DMS153 treated with DMSO at 0.1 percent for 48 hours (cell line): ENCODE measurements around the gene ALDH1A1.

Experiments used
- DNase-seq: peaks from one replicate; lab custom pipeline; 2025; ENCODE audit not compliant: unreplicated experiment; lab: John Stamatoyannopoulos, UW

ALDH1A1 gene

DNA sequence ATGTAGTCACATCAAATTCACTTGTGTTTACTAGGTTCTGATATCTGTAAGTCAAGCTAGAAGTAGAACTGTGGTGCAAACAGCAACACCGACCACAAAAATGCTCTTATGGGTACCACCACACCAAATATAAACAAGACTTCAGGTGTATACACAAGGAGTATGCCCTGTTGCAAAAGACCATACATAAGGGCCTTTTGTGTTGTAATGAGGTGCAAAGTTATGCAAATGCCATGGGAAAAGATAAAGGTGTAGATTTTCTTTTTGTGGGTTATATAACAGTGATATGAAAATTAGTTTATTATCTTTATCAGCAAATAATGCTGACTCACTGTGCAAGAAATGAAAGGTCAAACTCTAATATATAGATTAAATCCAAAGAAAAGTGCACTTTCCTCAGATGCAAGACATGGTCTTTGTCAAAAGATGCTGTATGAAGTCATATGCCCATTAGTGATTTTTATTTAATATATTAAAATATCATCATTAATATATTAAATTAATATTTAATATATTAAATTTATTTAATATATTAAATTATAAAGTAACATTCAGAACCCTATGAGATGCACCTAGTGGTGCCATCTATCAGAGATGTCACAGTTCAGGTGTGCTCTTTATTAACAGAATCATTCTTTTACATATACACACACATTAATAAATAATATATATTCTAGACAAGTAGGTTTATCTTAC, 26.7 kb upstream of the ALDH1A1 start:
- DNase-seq = no peak

DNA sequence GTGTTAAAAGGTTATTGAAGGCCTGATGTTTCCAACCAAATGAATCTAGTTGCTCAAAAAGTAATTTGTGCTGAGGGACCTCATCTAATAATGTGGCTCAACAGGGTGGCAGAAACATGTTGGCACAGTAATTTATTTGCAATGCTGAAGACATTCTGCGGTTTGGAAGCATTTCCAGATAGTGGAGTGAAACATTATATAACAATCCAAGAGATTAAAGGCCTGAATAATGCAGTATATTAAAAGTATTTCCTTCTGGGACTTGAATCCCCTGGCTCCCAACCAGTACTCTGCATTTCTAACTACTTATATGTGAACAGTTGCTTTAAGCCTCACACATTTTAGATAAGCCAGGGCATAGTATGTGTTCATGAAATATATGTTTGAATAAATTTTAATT, 25.9 kb upstream of the ALDH1A1 start:
- DNase-seq = no peak

DNA sequence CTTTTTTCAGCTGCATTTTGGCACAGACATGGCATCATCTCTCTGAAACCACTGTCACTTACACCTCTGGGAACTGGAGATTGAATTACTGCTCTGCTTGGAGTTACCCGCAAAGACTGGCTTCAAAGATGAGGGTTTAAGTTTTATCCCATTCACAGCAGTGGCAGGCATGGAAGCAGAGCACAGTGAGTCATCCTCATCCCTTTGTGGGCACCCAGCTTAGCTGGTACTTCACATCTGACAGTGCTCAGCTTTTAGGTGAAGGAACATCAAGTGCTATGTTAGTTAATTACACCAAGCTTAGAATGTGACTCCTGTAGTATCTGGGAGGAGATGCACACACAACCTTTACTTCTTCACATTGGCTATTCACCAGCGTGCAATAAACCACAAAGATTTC, 24.8 kb upstream of the ALDH1A1 start:
- no peak for DNase-seq

DNA sequence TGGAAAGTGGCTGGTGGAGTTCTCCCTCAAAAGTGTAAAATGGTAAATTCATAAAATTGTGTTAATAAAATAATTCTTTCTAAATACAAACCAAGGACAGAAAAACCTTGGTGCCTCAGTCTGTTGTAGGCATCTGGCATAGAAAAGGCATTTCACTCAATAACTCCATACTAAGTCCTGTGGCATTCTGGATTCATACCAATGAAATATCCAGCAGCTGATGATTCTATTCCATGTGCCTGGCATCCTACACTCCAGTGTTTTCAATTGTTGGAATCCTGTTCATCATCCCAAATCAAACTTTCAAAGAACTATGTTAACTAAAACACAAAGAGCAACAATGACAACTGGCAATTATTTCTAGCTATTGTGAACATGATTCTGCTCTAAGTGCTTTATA, 21.6 kb upstream of the ALDH1A1 start:
- DNase-seq = no peak

DNA sequence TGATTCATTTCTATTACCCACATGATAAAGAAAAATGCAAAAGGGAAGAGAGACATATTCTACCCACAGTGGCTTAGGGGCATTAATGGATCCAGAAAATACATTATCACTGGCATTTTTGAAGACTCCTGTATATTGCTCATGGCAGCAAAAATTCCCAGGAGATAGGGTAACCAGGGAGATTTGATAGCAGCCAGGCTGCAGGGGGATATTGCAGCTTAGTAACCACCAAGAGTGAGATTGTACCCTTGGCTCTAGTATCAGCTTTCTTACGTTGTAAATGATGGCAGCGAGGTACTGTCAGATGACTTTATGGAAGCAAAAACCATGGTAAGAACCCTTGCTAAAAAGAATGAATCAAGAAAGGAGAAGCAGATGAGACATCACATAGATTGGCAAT, 19.8 kb upstream of the ALDH1A1 start:
- no peak for DNase-seq

DNA sequence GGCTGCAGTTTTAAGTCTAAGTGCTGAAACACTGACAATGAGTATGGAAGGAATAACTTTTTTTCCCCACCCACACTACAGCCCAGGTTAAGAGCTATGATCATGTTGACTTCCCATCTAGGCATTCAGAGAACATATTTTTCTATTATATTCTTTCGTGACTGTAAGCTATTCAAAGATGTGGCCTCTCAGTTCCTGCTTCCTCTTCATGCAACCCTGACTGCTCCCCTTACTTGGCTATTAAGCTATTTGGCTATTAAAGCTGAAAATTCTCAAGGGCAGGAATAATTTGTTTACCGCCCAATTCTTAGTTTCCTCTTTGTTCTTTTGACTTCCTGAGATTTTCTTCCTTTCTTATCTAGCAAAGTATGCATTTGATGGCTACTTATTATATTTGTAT, 18.6 kb upstream of the ALDH1A1 start:
- DNase-seq = no peak

DNA sequence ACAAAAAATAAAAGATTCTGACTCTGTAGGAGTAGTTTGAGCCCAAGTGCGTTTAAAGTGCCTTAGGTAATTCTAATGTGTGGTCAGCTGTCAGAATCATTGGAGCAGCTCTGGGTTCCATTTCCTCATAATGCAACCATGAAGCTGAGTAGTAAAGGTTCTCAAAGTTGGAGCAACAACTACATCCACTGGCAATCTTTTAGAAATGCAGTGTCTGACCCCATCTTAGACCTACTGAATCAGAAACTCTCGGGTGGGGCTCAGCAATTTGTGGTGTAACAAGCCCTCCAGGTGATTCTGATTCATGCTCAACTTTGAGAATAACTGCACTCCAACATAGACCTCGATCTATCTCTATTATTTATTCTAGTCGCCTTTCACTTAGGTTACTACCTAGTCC, 7.6 kb upstream of the ALDH1A1 start:
- no peak for DNase-seq

DNA sequence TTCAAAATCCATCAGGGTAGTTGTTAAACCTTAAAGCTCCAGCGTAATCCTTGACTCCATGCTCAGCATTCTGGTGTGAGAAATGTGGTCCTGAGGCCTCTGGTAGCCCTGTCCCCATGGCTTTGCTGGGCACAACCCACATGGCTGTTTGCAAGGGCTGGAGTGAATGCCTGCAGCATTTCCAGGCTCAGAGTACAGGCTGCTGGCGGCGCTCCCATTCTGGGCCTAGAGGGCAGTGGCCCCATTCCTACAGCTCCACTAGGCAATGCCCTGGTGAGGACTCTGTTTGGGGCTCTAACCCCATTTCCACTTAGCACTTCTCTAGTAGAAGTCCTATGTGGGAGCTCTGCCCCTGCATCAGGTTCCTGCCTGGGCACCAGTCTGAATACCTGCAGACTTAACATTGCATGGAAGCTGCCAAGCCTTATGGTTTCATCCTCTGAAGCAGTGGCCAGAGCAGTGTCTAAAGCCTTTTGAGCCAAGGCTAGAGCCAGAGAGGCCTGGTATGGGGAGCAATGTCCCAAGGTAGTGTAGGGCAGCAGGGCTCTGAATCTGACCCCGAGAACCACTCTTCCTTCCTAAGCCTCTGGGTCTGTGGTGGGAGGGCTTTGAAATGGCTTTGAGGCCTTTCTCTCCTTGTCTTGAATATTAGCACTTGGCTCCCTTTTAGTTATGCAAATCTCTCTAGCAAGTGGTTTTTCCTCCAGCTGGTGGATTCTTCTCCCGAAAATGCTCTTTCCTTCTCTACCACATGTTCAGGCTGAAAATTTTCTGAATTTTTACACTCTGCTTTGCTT, 5.8 kb upstream of the ALDH1A1 start:
- no peak for DNase-seq

DNA sequence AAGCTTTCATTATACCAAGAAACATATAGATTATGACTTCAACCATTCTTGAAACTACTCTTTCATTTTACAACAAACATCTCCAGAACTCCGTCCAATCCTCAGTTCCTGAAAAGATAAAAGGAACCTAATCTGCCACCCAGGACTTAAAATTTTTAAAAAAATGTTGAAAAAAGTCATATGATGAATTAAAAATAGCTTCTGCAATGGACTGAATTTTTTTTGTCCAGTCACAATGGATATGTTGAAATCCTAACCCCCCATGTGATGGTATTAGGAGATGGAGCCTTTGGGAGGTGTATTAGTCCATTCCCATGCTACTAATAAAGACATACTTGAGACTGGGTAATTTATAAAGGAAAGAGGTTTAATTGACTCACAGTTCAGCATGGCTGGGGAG, 2.7 kb upstream of the ALDH1A1 start:
- DNase-seq = no peak

DNA sequence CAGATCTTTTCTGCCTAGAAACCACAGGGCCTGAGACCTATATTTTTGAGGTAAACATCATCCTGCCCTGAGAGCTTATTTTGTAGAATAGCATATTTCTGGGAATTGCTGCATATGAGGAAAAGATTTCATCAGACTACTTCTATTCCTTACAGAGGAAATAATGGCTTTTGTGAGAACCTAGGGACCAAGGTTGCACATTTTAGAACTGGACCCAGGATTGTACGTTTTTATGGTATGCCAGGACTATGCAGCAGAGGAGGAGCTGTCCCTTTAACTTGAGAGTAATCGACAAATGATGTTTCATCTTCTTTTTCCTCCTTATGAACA, 2.2 kb upstream of the ALDH1A1 start:
- no peak for DNase-seq

DNA sequence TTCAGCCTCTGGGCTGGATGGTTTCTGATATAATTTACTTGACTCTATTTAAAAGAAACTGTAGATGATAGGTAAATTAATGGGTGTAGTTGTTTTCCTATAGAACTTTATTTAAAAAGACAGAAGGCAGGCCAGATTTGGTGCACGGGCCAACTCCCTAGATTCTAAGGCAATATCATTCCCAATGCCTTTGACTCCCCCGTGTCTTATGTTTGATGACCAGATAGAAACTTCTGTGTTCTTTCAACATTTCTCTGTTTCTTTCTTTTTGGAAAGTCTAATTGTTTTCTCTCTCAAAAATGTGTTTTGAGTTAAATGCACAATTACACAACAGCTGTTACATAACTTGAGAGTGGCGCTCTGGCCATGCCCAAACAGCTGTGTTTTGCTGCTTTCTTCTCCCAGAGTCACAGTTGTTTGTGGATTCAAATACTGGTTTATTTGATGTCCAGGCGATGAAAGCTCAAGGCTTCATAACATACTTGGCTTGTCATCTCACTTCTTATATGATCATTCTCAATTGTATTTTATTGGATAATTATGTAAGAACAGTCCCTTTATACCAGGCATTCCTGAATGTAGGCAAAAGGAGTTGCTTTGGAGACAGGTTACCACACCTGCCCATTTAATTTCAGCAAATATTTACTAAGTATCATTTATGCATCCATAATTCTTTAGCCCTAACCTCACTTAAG, 1.7 kb upstream of the ALDH1A1 start:
- DNase-seq = no peak

DNA sequence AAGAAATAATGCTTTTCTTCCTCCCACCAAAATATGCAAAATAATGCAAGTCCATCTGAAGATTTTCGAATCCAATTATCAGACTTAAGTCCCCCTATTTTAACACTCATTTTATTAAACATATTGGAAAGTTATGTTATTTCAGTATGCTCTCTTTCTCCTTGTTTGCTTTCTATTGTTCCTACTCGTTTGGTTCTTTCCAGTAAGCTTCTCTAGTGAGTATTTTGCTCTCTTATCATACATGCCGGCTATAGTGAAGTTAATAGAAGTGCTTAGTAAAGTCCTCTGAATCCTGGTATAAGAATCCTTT, 517 bp downstream of the ALDH1A1 start:
- DNase-seq = no peak

DNA sequence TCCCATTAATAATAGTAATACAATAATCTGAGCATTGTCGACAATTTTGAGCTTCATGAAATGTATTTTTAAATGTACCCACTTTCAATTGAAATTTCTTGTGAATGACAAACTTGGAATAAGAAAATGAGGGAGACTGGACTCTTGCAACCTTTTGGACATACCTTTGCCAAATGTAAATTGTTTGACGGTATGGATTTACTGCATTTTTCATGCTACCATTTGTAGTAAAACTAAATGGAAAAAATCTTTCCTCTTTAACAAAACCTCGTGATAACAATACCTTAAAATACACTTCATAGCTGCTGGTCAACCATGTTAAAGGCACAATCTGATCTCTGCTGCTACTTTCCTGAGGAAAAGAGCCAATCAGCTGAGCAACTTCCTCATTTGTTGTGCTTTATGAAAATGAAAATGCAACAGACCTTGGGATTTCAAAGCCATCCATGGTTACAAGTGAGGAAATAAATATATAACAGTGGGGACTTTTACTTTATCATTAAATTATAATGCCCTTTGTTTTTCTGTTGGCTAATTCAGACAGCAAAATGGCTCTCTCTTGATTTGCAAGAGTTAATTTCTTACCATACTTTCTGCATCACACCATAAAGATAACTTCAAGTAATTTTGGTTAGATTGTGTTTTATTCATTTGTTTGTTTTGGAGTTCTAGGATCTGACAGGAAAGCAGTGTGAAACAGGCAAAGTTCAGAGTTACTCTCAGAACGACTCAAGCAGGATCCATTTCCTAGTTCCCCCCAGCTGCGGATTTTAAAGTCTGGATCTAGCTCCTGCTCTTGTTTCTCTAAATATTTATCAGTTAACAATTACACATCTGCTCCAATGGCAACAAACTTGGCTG, 1.1 kb downstream of the ALDH1A1 start:
- no peak for DNase-seq

DNA sequence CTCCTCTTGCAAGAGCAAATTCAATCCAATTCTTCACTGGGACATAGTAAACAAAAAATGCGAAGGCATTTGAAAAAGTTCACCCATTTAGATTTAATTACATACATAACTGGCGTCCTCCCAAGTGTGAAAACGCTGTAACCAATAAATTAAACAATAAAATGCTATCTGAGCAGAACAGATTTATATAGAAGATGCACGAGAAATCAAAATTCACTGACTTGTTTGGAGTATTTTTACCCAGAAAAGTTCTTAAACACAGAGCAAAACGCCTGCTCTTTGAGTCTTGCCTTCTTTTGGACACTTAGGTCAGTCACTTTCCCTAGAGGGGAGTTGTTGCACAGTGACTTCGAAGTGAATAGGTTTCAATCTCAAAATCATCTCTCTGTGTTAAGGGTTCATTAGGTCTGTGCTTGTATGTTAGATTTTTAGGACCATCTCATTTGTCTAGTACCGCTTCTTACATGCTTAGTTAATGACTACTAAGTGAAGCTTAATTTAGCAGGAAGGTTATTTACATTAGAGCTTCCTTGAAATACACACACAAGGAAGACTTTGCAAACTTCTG, 1.9 kb downstream of the ALDH1A1 start:
- no peak for DNase-seq

DNA sequence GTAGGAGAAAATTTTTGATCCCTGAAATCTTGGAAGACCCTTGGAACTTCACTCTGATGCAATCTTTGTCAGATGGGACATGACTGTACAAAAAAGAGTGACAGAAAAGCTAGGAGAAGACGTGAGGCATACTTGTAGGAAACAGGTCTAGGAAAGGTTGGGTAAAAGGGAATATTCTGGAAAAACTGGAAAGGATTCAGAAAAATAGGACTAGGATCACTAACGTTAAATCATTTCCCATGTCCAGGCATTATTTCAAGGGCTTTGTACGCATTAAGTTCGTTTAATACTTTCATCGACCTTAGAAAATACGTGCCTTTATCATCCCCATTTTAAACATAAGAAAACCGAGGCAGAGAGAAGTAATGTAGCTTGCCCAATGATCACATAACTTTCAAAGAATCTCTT, 2.9 kb downstream of the ALDH1A1 start:
- no peak for DNase-seq

DNA sequence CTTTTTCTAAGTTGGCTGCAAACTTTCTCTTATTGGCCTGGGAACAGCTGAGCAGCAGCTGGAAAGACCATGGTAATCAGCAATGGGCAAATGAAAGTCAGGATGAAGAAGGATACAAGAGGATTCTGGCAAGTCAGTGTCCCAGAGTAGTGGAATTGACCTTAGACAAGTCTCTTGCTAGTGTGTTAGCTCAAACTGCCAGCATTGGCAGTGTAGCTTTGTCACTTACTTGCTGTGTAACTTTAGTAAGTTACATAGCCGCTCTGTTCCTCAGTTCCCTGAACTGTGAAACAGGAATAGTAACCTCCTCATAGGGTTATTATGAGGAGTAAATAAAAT, 3.6 kb downstream of the ALDH1A1 start:
- DNase-seq = no peak

DNA sequence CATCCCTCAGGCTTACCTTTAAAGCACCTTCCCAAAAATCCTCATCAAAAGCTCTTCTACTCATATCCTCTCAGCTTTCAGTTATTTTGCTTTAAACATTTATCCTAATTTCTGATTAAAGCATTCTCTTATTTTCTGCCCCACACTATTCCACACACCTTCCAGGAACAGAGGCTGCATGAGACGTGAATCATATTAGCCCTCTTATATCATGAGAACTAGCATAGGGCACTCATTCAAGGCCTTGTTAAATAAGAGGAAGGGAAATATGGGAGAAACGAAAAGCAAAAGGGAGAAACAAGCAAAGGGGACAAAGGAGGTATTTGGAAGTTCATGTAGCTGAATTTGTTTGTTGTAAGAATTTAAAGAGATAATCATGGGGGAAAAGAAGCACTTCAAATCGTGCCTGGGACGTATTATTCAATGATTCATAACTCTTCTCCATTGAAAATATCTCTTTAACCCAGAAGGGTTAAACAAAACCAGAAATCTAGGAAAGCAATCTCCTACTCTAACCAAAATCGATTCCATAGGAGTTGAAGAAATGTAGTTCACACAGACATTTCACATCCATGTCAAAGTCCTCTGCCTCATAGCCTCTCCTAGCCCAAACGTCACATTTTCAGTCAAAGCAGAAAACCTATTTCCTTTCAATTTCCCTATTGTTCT, 4.1 kb downstream of the ALDH1A1 start:
- no peak for DNase-seq

DNA sequence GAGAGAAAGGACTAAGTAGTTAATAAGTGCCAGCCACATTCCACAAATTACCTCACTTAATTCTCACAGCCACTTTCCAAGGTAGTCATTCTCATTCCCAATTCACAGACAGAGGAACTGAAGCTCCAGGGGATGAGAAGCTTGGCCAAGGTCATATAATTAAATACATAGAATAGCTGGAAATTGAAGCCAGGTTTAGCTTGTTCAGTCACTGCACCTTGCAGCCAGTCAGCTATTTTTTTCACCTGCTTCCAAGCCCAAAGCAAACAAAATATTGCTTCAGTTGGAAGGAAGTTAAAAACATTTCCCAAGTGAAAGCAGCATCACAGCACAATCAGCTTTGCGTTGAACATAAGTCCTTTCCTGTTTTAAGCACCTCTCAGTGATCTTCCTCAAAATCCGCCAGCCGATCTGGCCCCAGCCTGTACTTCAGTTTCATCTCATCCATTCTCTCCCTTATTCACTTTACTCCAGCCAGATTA, 4.8 kb downstream of the ALDH1A1 start:
- DNase-seq = no peak

DNA sequence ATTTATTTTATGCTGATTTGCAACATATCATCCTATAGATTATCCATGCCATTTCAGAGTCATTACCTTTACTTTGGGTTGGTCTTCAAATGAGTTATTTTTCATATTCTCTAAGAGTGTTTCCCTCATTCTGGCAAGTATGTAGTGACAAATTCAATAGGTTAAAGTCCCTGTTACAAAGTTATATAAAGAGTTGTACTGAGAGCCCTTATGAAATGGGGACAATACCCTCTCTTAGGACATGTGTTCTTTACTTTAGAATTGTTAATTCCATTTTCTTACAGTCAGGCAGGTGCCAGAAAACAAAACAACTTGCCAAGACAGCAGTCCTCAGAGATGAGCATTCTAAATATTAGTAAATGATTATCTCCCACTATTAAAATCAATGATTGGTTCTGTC, 6.0 kb downstream of the ALDH1A1 start:
- DNase-seq = no peak

DNA sequence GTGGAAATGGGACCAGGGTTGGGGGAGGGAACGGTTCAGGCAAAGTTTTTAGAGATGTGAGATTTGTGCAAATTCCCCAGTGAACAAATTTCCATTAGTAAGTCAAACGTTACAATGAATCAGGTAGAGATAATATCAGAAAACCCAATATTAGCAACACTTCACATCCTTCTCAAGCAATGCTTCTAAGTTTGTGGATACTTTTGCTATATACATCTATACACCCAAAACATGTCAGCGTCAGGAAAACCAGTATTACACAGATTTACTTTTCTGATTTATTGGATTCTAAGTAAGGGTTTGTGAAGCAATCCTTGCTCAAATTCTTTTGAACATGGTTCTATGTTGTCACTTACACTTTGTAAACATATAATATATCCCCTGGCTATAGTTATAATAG, 6.5 kb downstream of the ALDH1A1 start:
- DNase-seq = no peak

DNA sequence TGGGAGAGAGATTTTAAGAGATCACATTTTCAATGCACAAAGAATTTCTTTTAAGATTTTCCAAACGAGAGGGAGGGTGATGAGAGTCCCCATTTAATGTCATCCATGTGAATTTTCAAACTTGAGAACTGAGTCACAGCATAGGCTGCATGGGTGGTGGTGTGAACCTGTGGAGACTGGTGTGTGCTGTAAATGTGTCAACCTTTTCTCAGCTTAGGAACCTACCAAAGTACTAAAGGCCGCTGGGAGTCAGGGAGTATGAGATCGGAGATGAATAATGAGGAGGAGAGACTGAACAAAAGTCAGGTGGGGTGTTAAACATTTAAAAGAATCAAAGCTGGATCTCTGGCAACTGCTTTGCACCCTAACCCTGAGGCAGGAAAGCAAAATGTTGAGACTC, 7.5 kb downstream of the ALDH1A1 start:
- no peak for DNase-seq
